ENCODE data around the gene SNAPC4.

Gene SNAPC4

GRCh38 chr9:136366826-136367225, 33.1 kb downstream of the SNAPC4 start:
- no peaks in the 10 kb centered on the region for H3K9me3 ChIP-seq (ENCODE audit: control insufficient read depth, insufficient read depth, low read depth, low read length)
- H3K9ac ChIP-seq (ENCODE audit: low read length), result no peak overlapping the region
- no peaks in the 10 kb centered on the region for H3K27me3 ChIP-seq (ENCODE audit: control insufficient read depth, insufficient read depth, low read length)
- peaks cover 4% of the 10 kb centered on the region; the same call in 1 of the 2 replicates for H3K36me3 ChIP-seq (ENCODE audit: control insufficient read depth, insufficient read depth, low read length)
- no peak overlapping the region for H3K4me3 ChIP-seq (ENCODE audit: low read depth, low read length)
- H3K27ac ChIP-seq (ENCODE audit: low read depth, low read length), result no peak overlapping the region
- H3K4me1 ChIP-seq (ENCODE audit: control insufficient read depth, insufficient read depth, low read length), result peaks cover 17% of the 10 kb centered on the region

- Histone ChIP-seq H3K9ac (ENCODE audit: low read length) (no peak overlapping the region), H3K4me3 (ENCODE audit: low read depth, low read length) (no peak overlapping the region), H3K27ac (ENCODE audit: low read depth, low read length) (no peak overlapping the region), H3K9me3 (ENCODE audit: control insufficient read depth, insufficient read depth, low read depth, low read length) (no peaks in the 10 kb centered on the region), H3K27me3 (ENCODE audit: control insufficient read depth, insufficient read depth, low read length) (no peaks in the 10 kb centered on the region), H3K36me3 (ENCODE audit: control insufficient read depth, insufficient read depth, low read length) (peaks cover 9% of the 10 kb centered on the region; the same call in 1 of the 2 replicates), H3K4me1 (ENCODE audit: control insufficient read depth, insufficient read depth, low read length) (peaks cover 17% of the 10 kb centered on the region)
These were observed 34.2 kb downstream of the SNAPC4 start for GRCh38 chr9:136365775-136366222.

DNA sequence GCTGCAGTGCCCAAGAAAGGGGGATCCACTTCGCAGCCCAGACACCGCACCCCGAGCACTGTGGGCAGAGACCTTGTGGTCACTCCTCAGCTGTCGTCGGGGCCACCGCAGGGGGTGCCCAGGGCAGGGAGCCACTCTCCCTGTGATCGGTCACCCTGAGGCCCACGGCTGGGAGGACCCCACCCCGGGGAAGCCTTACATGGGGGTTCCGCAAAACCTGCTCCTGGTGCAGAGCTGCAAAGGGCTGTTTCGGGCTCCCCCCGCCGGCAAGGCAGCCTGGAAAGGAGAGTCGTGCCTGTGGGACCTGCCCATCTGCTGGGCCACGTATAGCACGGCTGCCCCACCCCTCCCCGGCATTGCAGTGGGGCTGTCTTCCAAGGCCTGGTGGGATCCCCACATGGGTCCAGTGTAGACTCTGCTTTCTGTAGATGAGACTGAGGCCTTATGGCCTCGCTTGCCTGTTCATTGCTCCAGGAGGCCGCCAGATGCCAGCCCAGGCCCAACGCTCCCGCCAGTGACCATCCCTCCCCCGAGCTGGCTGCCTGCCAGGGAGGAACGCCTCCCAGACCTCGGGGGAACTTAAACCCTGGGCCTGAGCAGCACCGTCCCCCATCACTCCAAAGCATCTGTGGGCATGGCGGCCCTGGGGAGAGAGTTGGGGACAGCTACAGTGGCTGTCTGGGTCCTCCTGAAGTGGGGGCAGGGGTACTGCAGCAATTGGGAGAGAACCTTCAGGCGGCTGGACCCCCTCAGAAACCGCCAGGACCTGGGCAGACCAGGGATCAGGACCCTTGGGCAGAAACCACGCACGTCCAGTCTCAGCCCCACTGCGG, 34.8 kb downstream of the SNAPC4 start:
- Histone ChIP-seq H3K36me3 (ENCODE audit: control insufficient read depth, insufficient read depth, low read length) (peaks cover 5% of the 10 kb centered on the region; the same call in 1 of the 2 replicates), H3K27me3 (ENCODE audit: control insufficient read depth, insufficient read depth, low read length) (no peaks in the 10 kb centered on the region), H3K9ac (ENCODE audit: low read length) (no peak overlapping the region), H3K9me3 (ENCODE audit: control insufficient read depth, insufficient read depth, low read depth, low read length) (no peaks in the 10 kb centered on the region), H3K4me3 (ENCODE audit: low read depth, low read length) (no peak overlapping the region), H3K4me1 (ENCODE audit: control insufficient read depth, insufficient read depth, low read length) (peaks cover 17% of the 10 kb centered on the region), H3K27ac (ENCODE audit: low read depth, low read length) (no peak overlapping the region)

GRCh38 chr9:136363949-136364748, 35.8 kb downstream of the SNAPC4 start:
- Histone ChIP-seq H3K27me3 (ENCODE audit: control insufficient read depth, insufficient read depth, low read length) (no peaks in the 10 kb centered on the region), H3K36me3 (ENCODE audit: control insufficient read depth, insufficient read depth, low read length) (peaks cover 8% of the 10 kb centered on the region; the same call in 1 of the 2 replicates), H3K4me3 (ENCODE audit: low read depth, low read length) (peak overlapping the region; percentile 96), H3K27ac (ENCODE audit: low read depth, low read length) (no peak overlapping the region), H3K9ac (ENCODE audit: low read length) (peak overlapping the region; percentile 21), H3K4me1 (ENCODE audit: control insufficient read depth, insufficient read depth, low read length) (peaks cover 17% of the 10 kb centered on the region), H3K9me3 (ENCODE audit: control insufficient read depth, insufficient read depth, low read depth, low read length) (no peaks in the 10 kb centered on the region)

GRCh38 chr9:136363106-136363948, 36.6 kb downstream of the SNAPC4 start, which contains the start of gene DNLZ:
TSS of gene DNLZ (minus strand) at chr9:136363744. CDS start at chr9:136363714, 30 bp downstream.
- peak within 1 kb of the TSS; percentile 95 for H3K9ac ChIP-seq (ENCODE audit: low read length)
- H3K27me3 ChIP-seq (ENCODE audit: control insufficient read depth, insufficient read depth, low read length), result no peaks in the 10 kb centered on the region
- H3K36me3 ChIP-seq (ENCODE audit: control insufficient read depth, insufficient read depth, low read length), result peaks cover 8% of the 10 kb centered on the region
- peak within 1 kb of the TSS; percentile 96 for H3K4me3 ChIP-seq (ENCODE audit: low read depth, low read length)
- no peaks in the 10 kb centered on the region for H3K9me3 ChIP-seq (ENCODE audit: control insufficient read depth, insufficient read depth, low read depth, low read length)
- no peak within 1 kb of the TSS; the same call in 1 of the 2 replicates for H3K27ac ChIP-seq (ENCODE audit: low read depth, low read length)
- peaks cover 17% of the 10 kb centered on the region for H3K4me1 ChIP-seq (ENCODE audit: control insufficient read depth, insufficient read depth, low read length)

DNA sequence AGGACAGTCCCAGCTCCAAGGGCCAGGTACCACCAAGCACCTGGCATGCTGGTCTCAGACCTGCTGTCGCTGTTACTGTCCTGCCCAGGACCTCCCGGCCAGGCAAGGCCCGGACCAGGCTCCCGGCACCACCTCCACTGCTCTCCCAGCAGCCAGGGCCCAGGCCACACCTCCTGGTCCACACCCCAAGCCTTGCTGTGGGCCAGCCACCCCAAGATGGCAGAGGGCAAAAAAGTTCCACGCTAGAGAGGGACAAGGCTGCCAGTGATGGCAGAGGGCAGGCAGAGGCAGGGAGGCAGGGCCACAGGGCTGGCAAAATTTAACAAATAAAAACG, 37.6 kb downstream of the SNAPC4 start:
- H3K4me1 ChIP-seq (ENCODE audit: control insufficient read depth, insufficient read depth, low read length), result peaks cover 17% of the 10 kb centered on the region
- no peak overlapping the region for H3K9ac ChIP-seq (ENCODE audit: low read length)
- no peaks in the 10 kb centered on the region for H3K9me3 ChIP-seq (ENCODE audit: control insufficient read depth, insufficient read depth, low read depth, low read length)
- peaks cover 8% of the 10 kb centered on the region for H3K36me3 ChIP-seq (ENCODE audit: control insufficient read depth, insufficient read depth, low read length)
- H3K27ac ChIP-seq (ENCODE audit: low read depth, low read length), result no peak overlapping the region
- H3K27me3 ChIP-seq (ENCODE audit: control insufficient read depth, insufficient read depth, low read length), result no peaks in the 10 kb centered on the region
- no peak overlapping the region for H3K4me3 ChIP-seq (ENCODE audit: low read depth, low read length)

DNA sequence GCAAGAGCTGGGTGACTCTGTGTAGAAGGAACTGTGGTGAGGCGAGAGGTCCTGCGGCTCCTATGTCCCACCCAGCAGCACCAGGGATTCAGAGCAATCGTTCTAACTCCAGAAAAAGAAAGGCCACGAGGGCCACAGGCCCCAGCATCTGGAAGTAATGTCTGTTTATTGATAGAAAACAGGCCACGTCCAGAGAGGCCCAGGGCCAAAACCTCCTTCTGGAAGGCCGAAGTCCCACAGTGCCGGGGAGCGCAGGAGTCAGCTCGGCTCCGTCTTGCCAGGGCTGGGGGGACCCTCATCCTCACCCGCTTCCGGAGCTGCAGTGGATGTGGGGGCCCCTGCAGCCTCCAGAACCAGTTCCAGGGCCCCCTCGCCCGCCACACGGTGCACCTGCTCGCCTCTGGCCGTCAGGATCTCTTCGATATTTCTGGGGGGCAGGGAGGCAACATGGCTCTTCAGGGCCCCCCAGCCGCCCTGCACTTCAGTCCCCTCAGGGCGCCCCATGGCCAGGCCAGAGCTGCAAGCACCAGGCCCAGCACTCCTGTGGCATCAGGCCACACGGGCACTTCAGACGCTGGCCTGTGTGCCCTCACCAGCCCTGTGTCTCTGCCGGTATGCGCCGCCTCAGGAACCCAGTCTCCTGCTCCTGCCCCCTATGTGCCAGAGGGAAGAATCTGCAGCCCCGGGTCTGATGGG, 38.1 kb downstream of the SNAPC4 start:
- Histone ChIP-seq H3K27ac (ENCODE audit: low read depth, low read length) (no peak overlapping the region), H3K4me3 (ENCODE audit: low read depth, low read length) (no peak overlapping the region), H3K27me3 (ENCODE audit: control insufficient read depth, insufficient read depth, low read length) (no peaks in the 10 kb centered on the region), H3K4me1 (ENCODE audit: control insufficient read depth, insufficient read depth, low read length) (peaks cover 17% of the 10 kb centered on the region), H3K36me3 (ENCODE audit: control insufficient read depth, insufficient read depth, low read length) (peaks cover 8% of the 10 kb centered on the region), H3K9ac (ENCODE audit: low read length) (no peak overlapping the region), H3K9me3 (ENCODE audit: control insufficient read depth, insufficient read depth, low read depth, low read length) (no peaks in the 10 kb centered on the region)

GRCh38 chr9:136361047-136361753, 38.8 kb downstream of the SNAPC4 start:
- Histone ChIP-seq H3K36me3 (ENCODE audit: control insufficient read depth, insufficient read depth, low read length) (peaks cover 8% of the 10 kb centered on the region), H3K4me3 (ENCODE audit: low read depth, low read length) (no peak overlapping the region)

DNA sequence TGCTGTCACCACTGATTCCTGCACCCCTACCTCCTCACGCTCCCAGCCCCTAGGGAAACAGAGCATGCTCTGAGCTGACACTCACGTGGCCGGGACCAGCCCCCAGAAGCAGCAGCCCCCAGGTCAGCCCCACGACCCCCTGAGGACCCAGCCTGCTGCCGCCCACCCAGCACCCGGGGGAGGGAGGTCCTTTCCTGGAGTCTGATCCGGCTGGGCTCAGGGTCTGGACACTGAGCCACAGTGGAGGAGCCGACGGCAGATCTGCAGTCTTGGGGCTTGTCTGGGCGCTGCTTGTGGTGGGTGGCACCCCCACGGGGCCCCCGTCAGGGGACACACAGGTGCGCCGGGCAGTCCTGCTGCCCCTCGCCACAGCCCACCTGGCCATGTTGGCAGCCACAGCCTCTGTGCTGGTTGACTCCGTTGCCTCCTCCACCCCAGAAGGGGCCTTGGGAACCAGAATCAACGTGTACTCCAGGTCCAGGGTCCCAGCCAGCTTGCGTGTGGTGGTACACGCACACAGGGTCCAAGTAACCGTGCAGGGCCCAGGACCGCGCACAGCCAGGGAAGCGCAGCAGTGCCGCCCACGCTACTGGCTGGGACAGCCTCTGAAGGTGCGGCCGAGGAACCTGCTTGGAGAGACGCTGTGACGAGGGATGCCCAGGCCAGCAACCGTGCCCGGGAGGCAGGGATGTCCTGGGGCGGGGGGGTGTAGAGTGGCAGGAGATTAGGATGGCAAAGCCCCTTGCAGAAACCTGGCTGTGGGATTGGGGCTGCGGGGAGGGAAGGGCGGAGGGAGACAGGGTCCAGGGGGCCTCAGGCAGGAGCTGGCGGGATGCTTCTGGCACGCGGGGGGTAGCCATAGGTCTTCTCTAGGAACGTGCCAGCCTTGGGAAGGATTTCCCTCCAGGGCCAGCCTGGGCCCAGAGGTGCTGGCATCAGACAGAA, 39.9 kb downstream of the SNAPC4 start:
- H3K36me3 ChIP-seq (ENCODE audit: control insufficient read depth, insufficient read depth, low read length), result peaks cover 8% of the 10 kb centered on the region
- H3K9ac ChIP-seq (ENCODE audit: low read length), result no peak overlapping the region

More at GRCh38 chr9:136361047-136361753, 38.8 kb downstream of the SNAPC4 start:
- Histone ChIP-seq H3K27me3 (ENCODE audit: control insufficient read depth, insufficient read depth, low read length) (no peaks in the 10 kb centered on the region), H3K9me3 (ENCODE audit: control insufficient read depth, insufficient read depth, low read depth, low read length) (no peaks in the 10 kb centered on the region), H3K27ac (ENCODE audit: low read depth, low read length) (no peak overlapping the region), H3K9ac (ENCODE audit: low read length) (peak overlapping the region; percentile 36), H3K4me1 (ENCODE audit: control insufficient read depth, insufficient read depth, low read length) (peaks cover 17% of the 10 kb centered on the region)

More for the DNA sequence above, 39.9 kb downstream of the SNAPC4 start:
- H3K27ac ChIP-seq (ENCODE audit: low read depth, low read length), result 0 out of 2 replicates have a peak overlapping the region, but pooled peaks have one; percentile 26
- H3K4me1 ChIP-seq (ENCODE audit: control insufficient read depth, insufficient read depth, low read length), result peaks cover 14% of the 10 kb centered on the region
- H3K4me3 ChIP-seq (ENCODE audit: low read depth, low read length), result no peak overlapping the region
- H3K27me3 ChIP-seq (ENCODE audit: control insufficient read depth, insufficient read depth, low read length), result no peaks in the 10 kb centered on the region
- no peaks in the 10 kb centered on the region for H3K9me3 ChIP-seq (ENCODE audit: control insufficient read depth, insufficient read depth, low read depth, low read length)

Data from HUES6 (cell line).